ENCODE measurements around the gene TRIM51.
"Not testable (repeated sequence)": the region's sequence is repeated elsewhere in the genome, so short reads cannot be mapped to it uniquely, and the experiment has no call there.

Gene TRIM51, protein sequence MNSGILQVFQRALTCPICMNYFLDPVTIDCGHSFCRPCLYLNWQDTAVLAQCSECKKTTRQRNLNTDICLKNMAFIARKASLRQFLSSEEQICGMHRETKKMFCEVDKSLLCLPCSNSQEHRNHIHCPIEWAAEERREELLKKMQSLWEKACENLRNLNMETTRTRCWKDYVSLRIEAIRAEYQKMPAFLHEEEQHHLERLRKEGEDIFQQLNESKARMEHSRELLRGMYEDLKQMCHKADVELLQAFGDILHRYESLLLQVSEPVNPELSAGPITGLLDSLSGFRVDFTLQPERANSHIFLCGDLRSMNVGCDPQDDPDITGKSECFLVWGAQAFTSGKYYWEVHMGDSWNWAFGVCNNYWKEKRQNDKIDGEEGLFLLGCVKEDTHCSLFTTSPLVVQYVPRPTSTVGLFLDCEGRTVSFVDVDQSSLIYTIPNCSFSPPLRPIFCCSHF

DNA sequence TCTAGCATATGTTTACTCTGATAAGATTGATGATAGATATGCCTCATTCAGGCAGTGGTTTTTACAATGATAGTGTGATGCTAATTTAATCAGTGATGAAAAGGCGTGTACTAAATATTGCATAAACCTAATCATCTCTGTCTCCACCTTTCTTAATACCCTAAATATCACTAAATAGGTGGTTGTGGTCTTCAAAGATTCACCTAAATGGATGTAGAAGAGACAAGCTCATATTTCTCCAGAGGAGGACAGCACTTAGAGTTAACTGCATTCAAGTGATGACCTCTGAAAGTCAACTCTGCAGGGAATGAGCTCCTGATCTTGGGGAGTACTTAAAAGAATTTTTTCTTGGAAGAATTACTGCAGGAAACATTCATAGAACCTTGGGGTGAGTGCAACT is at the start of gene TRIM51:
TRIM51 (plus strand) TSS at position 301 of the 400 bp plus-strand sequence. CDS start 2,132 bp downstream, outside the sequence.
- not testable (repeated sequence) for DNase-seq

DNA sequence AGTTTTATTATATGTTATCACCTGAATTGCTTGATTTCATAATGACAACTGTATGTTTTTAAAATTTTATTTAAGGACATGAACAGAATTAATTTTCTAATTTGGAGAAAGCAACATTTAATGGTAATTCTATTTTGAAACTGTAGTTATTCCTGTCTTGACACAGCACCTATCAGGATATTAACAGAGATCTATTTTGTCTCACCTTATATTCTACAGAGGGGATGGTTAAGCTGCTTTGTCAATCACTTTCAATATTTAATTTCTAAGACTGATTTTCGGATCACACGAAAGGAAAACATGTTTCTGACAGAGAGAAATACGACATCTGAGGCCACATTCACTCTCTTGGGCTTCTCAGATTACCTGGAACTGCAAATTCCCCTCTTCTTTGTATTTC is 44.6 kb upstream of the TRIM51 start, which contains the start of gene OR5D16:
OR5D16 (plus strand) TSS at position 301 of the 400 bp plus-strand sequence; CDS start at position 301, 0 bp downstream.
- no peak for DNase-seq

DNA sequence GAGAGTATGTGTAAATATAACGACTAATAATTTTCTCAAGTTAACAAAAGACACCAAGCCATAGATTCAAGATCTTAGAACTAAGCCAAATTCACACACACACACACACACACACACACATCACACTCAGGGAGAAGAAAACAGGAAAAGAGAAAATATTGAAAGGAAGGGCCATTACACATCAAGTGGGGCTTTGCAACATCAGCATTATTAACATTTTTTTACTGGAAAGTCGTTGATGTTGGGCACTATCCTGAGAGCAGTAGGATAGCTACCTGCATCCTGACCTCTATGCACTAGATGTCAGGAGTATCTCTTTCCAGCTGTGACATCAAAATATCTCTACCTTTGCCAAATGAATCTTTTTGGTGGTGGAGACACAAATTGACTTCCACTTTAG is 35.6 kb upstream of the TRIM51 start:
- DNase-seq = no peak

DNA sequence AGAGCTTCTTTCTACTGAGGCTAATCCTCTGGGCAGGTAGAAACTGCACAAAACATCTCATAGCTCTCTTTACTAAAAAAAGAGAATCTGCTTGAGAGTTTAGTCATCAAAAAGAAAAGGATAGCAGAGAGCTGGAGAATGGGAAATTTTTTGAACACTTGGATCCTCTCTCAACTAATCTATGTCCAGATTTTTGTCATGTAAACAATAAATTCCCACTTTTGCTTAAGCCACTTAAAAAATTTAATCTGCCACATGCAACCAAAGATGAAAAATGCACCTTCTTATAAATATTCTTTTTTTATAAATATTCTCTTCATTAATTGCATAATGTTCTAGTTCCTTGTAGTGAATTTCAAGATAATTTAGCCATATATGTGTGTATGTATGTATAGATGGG is 34.1 kb upstream of the TRIM51 start:
- DNase-seq = no peak

DNA sequence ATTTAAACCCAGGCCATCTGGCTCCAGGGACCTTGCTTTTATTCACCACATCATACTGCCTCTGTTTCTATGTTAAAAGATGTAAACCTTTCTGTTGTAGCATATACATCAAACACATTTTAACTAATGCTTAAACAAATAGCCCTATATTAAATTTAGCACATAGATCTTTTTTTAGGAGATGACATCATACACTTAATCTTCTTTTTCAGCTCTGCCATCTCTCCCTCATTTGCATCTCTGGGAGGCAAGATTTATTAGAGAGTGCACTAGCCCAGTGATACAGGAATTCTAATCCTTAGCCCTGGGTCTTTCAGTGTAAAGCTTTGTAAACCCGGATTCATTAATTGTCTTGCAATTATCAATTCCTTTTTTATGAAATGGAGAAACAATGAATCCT is 31.0 kb upstream of the TRIM51 start:
- no peak for DNase-seq

DNA sequence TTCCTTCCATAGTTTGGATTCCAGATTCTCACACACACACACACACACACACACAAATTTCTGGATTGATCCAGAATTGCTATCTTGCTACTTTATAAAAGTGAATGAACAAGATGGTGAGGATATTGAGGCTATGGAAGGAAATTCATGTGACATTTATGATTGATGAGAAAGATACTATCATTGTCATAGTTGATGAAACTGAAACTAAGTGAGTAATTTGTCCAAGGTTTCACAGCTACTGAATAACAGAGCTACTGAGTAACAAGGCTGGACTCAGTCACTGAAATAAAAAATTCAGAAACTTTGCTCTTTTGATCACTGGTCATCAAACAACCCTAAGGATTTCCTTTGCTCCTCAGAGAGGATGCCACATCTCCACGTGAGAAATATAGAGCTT is 28.4 kb upstream of the TRIM51 start:
- DNase-seq = no peak

DNA sequence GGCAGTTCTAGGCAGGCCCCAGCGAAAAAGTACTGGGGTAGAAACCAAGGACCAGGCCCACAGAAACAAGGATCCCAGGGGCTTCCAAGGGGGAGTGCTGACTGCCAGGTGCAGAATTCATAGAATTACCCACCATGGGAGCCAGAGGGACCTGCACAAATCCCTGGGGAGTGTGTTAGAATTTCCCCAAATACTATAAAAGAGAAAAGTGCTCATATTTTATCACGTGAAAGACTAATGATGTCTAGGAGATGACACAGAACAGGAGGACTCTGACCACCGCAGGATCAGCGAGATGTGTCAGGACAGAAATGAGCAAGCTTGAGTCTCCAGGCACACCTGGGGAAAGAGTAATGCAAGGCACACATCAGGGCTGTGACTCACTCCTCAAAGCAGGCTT is 15.7 kb upstream of the TRIM51 start:
- not testable (repeated sequence) for DNase-seq

DNA sequence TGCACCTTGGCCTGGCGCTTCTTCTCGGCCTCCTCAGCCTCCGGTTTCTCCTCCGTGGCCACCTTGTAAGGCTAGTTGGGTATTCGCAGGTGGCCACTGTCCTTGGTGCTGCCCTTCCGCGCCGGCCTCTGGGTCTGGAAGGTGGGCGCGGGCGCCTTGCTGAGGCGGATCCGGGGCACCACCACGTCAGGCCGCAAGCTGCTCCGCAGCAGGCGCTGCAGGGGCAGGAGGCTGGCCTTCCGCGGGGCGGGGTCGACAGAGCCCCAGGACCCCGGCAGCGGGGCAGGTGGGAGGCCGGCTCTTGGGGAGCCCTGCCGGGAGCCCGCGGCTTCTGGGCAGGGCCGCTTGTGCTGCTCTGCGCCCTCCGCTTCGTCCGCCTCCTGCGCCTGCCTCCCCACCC is 10.4 kb upstream of the TRIM51 start:
- DNase-seq = not testable (repeated sequence)

DNA sequence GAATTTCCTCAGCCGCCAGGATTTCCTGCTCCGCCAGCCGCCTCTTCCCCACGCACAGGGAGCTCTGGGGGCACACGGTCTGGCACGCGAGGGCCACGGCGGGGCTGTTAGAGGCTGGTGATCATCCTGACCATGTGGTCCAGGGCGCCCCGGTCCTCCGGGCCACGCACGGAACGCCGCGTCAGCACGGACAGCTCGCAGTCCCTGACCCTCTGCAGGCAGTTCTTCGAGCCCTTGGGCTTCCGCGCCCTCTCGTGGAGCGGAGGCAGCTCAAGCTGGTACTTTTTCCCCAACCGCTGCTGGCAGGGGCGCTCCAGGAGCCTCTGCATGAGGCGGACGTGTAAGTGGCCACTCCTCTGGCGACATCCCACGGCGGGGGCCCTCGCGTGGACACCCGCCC is 10.0 kb upstream of the TRIM51 start:
- DNase-seq = not testable (repeated sequence)

DNA sequence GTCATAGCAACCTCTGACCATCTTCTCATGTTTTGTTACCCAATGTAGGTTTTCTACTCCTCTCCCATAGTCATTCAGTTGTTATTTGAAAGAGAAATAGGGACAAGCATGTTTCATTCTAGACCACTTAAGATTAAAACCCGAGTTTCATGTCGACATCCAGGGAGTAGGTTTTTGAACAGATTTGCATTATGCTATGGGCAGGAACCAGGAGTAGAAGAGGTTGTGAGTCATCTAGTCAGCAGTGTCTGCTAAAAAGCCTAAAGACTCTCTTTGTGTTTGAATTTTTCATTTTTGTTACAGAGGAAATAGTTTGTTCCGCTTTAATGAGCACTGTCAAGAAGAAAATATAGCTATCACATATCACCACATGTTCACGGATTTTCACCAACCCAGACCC is 1.9 kb downstream of the TRIM51 start:
- not testable (repeated sequence) for DNase-seq

DNA sequence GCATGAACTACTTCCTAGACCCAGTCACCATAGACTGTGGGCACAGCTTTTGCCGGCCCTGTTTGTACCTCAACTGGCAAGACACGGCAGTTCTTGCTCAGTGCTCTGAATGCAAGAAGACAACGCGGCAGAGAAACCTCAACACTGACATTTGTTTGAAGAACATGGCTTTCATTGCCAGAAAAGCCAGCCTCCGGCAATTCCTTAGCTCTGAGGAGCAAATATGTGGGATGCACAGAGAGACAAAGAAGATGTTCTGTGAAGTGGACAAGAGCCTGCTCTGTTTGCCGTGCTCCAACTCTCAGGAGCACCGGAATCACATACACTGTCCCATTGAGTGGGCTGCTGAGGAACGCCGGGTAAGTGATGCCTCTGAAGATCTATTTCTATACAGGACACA is 2.4 kb downstream of the TRIM51 start:
- not testable (repeated sequence) for DNase-seq

DNA sequence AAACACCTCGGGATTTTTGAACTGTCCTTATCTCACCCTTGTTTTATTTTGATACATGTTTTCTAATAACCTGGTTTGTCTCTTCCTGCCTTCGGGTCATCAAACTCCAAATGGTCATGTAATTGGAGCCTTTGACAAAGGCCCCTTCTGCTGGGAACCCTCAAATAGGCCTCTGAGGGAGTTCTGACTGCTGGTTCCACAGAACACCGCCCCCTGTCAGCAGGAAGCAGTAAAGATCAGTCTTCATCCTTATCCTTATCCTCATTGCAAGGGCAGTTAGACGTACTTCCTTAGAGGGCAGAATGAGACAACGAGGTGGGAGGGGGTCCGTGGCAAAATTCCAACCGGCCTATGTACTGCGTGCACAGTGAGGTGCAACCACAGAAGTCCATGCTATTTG is 12.1 kb downstream of the TRIM51 start:
- DNase-seq = no peak

DNA sequence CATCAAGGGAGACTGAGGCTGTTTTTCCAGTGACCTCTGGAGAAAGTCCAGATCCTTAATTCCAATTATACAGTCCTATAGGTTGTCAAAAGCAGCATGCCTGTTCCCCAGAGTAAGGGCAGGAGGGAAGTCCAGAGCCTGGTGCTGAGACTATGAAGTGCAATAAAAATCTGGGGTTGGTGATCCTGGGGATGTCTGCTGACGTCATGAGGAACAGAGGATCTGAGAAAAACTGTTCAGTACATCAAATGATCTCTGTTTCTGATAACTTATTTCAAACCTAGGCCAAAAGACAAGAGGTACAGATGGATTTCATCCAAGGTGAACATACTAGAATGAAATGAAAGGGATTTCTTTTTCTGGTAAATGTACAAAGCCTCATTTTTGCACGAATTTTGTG is 19.2 kb downstream of the TRIM51 start:
- no peak for DNase-seq

DNA sequence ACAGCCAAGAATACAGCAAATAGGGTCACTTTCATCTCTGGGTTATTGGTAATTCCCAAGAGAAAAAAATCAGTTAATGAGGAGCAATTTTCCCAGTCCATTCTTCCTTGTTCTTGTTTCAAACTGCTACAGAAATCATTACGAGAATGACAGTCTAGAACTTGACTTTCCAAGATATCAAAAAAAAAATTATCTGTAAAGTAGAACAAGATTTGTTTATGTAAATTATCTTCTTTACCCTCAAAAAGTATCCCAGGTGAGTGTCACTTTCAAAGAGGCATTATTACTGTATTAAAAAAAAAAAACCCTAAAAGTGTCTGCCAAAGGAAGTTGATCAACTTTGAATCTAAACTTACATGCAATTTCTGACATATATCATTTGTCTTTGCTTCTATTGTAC is 31.4 kb downstream of the TRIM51 start, which contains the start of gene OR5W2:
OR5W2 (minus strand) TSS at position 101 of the 400 bp plus-strand sequence; CDS start at position 101, 0 bp downstream.
- DNase-seq = no peak

DNA sequence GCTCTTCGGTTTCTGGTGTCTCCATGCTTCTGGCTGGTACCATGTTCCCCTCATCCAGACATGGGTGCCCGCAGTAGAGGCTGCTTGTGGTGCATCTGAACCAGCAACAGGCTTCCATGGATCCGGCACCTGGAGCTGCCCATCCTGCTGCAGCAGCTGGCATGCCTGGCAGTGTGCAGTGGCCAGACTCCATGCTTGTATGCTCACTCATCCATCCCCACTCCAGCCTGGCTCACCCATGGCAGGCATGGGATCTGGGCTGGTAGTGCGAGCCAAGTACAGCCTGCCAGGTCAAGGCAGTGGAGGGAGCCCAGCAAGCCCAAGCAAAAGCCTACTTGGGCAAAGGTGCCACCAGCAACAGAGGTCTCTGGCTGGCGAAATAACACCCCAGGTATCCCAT is 37.4 kb downstream of the TRIM51 start:
- no peak for DNase-seq

DNA sequence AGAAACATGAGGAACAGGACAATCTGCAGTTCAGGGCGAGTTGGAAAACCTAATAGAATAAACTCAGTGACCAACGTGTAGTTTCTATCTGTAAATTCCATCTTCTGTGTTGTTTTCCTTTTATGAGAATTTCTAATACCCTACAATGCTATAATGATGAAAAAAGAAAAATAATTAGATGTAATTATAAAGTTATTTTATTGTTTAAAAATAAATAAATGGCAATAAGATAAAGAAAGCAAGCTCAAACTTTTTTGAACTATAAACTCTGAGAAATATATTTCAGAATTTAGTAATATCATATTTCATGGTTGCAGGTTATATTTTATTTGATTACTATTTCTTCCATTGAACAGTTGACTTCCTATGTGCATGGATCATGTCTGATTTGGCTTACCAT is 53.2 kb downstream of the TRIM51 start, which contains the start of gene OR5I1:
OR5I1 (minus strand) TSS at position 101 of the 400 bp plus-strand sequence; CDS start at position 101, 0 bp downstream.
- DNase-seq = no peak
